WTC11 (cell line): Measurements from ENCODE around the gene PHC2. TPM values are rescaled to one million over a fixed set of nuclear protein-coding genes. Genes with fewer than 3 reads are reported as not detected.

Source experiments
- ATAC-seq: fragments of 200-7000 bp; cut with Tn5 transposase; 2 replicates; pipeline ENCODE4 v1.10.0; 2021; ENCODE audit warnings: mild to moderate bottlenecking, moderate library complexity
- CTCF ChIA-PET: fragments of 300-600 bp; sonication (Branson Sonifier 250); formaldehyde crosslinking; loops from one replicate; lab custom pipeline; 2021; ENCODE audit warnings: antibody characterized with exemption; lab: Charles Lee
- POLR2A ChIA-PET: fragments of 350-600 bp; sonication (Branson Sonifier 250); formaldehyde crosslinking; loops from one replicate; lab custom pipeline; 2021; ENCODE audit warnings: antibody characterized with exemption; lab: Charles Lee
- DNase-seq: peaks from one replicate; pipeline ENCODE4 v3.0.0; 2021; ENCODE audit warnings: low spot score
- H3K27ac Mint-ChIP-seq: 2 replicates; pipeline ENCODE4 v1.8.0; 2021; ENCODE audit warnings: mixed read lengths
- H3K27me3 Mint-ChIP-seq: 2 replicates; pipeline ENCODE4 v1.8.0; 2021; ENCODE audit warnings: low read depth, mild to moderate bottlenecking, moderate library complexity, mixed read lengths
- H3K36me3 Mint-ChIP-seq: 2 replicates; pipeline ENCODE4 v1.8.0; 2021; ENCODE audit warnings: mixed read lengths
- H3K4me1 Mint-ChIP-seq: 2 replicates; pipeline ENCODE4 v1.8.0; 2022; ENCODE audit warnings: mixed read lengths
- H3K4me3 Mint-ChIP-seq: 2 replicates; pipeline ENCODE4 v1.8.0; 2021; ENCODE audit warnings: mild to moderate bottlenecking, moderate library complexity, mixed read lengths
- H3K9me3 Mint-ChIP-seq: 2 replicates; pipeline ENCODE4 v1.8.0; 2021; ENCODE audit warnings: mixed read lengths
- GTF2I ChIP-seq: fragments of 250-450 bp; sonication (Bioruptor Pico); conservative IDR thresholded peaks from 2 replicates; pipeline ENCODE4 v1.4.0; 2021; ENCODE audit warnings: mild to moderate bottlenecking
- JUN ChIP-seq: sonication (generic); formaldehyde crosslinking; IDR thresholded peaks from 2 replicates; pipeline ENCODE4 v1.8.0; 2023; ENCODE audit warnings: mild to moderate bottlenecking, missing genetic modification reagents
- NR2C2 ChIP-seq: sonication (generic); formaldehyde crosslinking; IDR thresholded peaks from 2 replicates; pipeline ENCODE4 v1.8.0; 2022; ENCODE audit warnings: mild to moderate bottlenecking, missing genetic modification reagents
- NR3C1 ChIP-seq: sonication (generic); formaldehyde crosslinking; conservative IDR thresholded peaks from 2 replicates; pipeline ENCODE4 v1.8.1; 2023; ENCODE audit warnings: low read depth, mild to moderate bottlenecking, missing genetic modification reagents
- SP1 ChIP-seq: sonication (generic); formaldehyde crosslinking; conservative IDR thresholded peaks from 2 replicates; pipeline ENCODE4 v1.8.1; 2022; ENCODE audit warnings: missing genetic modification reagents
- TEAD1 ChIP-seq: sonication (generic); formaldehyde crosslinking; IDR thresholded peaks from 2 replicates; pipeline ENCODE4 v1.8.0; 2022; ENCODE audit warnings: mild to moderate bottlenecking, missing genetic modification reagents
- ZBTB21 ChIP-seq: sonication (generic); formaldehyde crosslinking; IDR thresholded peaks from 2 replicates; pipeline ENCODE4 v1.8.1; 2023; ENCODE audit warnings: mild to moderate bottlenecking, missing genetic modification reagents, borderline replicate concordance
- ZNF138 ChIP-seq: sonication (generic); formaldehyde crosslinking; conservative IDR thresholded peaks from 2 replicates; pipeline ENCODE4 v1.8.1; 2022; ENCODE audit warnings: mild to moderate bottlenecking, moderate library complexity, missing genetic modification reagents
- ZNF232 ChIP-seq: sonication (generic); formaldehyde crosslinking; IDR thresholded peaks from 2 replicates; pipeline ENCODE4 v1.8.0; 2022; ENCODE audit warnings: mild to moderate bottlenecking, missing genetic modification reagents
- ZNF416 ChIP-seq: fragments of 250-450 bp; sonication (Bioruptor Pico); IDR thresholded peaks from 2 replicates; pipeline ENCODE4 v1.9.0; 2021; ENCODE audit warnings: mild to moderate bottlenecking, inconsistent platforms
- total RNA-seq: library from RNA; stranded (reverse); gene quantifications from 3 replicates; pipeline ENCODE4 v1.2.3, GENCODE V29; 2021
- TF ChIP-seq, protein P1 (sequence below): fragments of 250-450 bp; sonication (Bioruptor Pico); conservative IDR thresholded peaks from 2 replicates; pipeline ENCODE4 v1.9.0; 2021; ENCODE audit warnings: mild to moderate bottlenecking
- TF ChIP-seq, protein P2 (sequence below): fragments of 250-450 bp; sonication (Bioruptor Pico); IDR thresholded peaks from 2 replicates; pipeline ENCODE4 v2.1.2; 2022; ENCODE audit warnings: mild to moderate bottlenecking, moderate library complexity
- TF ChIP-seq, protein P3 (sequence below): fragments of 250-450 bp; sonication (Bioruptor Pico); IDR thresholded peaks from 2 replicates; pipeline ENCODE4 v1.9.0; 2021; ENCODE audit warnings: mild to moderate bottlenecking
- TF ChIP-seq, protein P4 (sequence below): fragments of 250-450 bp; sonication (Bioruptor Pico); IDR thresholded peaks from 2 replicates; pipeline ENCODE4 v1.9.0; 2021; ENCODE audit warnings: mild to moderate bottlenecking
- TF ChIP-seq, protein P5 (sequence below): sonication (generic); formaldehyde crosslinking; IDR thresholded peaks from 2 replicates; pipeline ENCODE4 v1.8.1; 2023; ENCODE audit warnings: mild to moderate bottlenecking, moderate library complexity, missing genetic modification reagents
- TF ChIP-seq, protein P6 (sequence below): sonication (generic); formaldehyde crosslinking; IDR thresholded peaks from 2 replicates; pipeline ENCODE4 v1.8.0; 2022; ENCODE audit warnings: mild to moderate bottlenecking, missing genetic modification reagents

PHC2 gene
- total RNA-seq, 1 experiment from 2014 or later: 7.0 TPM

DNA sequence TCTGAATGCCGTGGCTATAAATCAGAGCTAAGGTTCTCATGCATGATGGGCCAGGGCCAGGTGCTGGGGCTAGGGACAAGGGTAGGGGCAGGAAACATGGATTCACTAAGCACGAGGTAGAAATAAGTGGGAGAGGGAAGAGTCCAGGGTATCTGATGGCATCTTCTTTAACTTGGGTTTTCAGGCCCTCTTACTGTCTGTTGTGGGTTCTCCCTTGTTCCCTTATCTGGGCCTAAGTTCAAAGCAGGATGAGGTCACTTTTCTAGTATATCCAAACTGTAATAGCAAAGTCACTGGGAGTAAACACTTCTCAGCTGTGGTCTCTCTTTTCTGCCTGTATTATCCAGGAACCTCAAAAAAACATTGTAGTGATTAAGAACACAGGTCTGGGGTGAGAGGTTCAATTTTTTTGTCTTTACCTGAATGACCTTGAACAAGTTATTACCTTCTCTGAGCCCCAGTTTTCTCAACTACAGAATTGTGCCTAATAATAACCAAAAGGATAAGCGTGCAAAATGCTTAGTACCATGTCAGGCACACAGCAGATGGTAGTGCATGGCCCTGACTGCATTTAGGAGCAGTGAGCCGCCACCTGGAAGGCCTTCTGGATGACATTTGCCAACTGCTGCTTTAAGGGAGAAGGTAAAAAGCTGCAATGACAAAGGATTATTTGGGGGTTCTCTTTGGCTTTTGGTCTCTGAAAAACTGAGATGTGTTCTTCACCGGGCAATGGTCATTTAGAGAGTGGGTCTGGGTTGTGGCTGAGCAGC is 56.4 kb downstream of the PHC2 start:
- ChIA-PET POLR2A (no interaction called here), CTCF (interaction anchor here (1.8 kb wide), 1 partner anchor 79 kb away, joined by 5 read pairs; no protein-coding TSS in a partner anchor)
- ATAC-seq (no peak), DNase-seq (no peak)
- Mint-ChIP-seq H3K27me3 (peaks cover 6% of the 10 kb centered on the region; the same call in 1 of the 2 replicates), H3K4me1 (peaks cover 9% of the 10 kb centered on the region), H3K4me3 (no peak overlapping the region), H3K9me3 (no peaks in the 10 kb centered on the region), H3K36me3 (no peaks in the 10 kb centered on the region), H3K27ac (no peak overlapping the region)
- TF ChIP-seq, protein P1, sequence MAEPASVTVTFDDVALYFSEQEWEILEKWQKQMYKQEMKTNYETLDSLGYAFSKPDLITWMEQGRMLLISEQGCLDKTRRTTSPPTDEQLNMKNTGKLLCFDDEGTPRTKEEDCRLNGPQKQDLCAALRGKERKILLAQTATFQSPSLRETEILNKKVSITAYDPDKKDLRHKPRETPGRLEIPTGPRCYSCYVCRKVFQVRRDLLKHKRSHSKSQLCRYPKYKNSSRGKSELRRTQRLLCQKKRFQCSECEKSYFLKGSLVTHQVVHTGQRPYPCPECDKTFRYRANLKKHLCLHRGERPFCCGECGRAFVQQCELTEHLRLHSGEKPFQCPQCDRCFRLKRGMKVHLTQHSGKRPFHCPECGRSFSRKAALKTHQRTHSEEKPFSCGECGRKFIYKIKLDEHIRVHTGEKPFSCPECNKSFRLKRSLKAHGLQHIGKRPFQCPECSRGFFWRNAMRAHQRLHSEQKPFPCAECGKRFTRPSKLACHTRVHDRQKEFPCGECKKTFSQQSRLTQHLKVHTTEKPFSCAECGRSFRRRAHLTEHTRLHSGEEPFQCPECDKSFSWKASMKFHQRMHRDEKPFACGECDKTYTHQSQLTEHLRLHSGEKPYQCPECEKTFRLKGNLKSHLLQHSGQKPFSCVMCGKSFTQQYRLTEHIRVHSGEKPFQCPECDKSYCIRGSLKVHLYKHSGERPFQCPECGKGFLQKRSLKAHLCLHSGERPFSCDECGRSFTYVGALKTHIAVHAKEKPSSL (CRISPR knock-in tag): no peak
- TF ChIP-seq NR2C2 (CRISPR knock-in tag): no peak
- TF ChIP-seq SP1 (CRISPR knock-in tag): no peak
- no peak for TF ChIP-seq JUN (CRISPR knock-in tag)
- no peak for TF ChIP-seq ZNF232 (CRISPR knock-in tag)
- TF ChIP-seq, protein P2, sequence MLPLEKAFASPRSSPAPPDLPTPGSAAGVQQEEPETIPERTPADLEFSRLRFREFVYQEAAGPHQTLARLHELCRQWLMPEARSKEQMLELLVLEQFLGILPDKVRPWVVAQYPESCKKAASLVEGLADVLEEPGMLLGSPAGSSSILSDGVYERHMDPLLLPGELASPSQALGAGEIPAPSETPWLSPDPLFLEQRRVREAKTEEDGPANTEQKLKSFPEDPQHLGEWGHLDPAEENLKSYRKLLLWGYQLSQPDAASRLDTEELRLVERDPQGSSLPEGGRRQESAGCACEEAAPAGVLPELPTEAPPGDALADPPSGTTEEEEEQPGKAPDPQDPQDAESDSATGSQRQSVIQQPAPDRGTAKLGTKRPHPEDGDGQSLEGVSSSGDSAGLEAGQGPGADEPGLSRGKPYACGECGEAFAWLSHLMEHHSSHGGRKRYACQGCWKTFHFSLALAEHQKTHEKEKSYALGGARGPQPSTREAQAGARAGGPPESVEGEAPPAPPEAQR (CRISPR knock-in tag): no peak
- TF ChIP-seq, protein P3, sequence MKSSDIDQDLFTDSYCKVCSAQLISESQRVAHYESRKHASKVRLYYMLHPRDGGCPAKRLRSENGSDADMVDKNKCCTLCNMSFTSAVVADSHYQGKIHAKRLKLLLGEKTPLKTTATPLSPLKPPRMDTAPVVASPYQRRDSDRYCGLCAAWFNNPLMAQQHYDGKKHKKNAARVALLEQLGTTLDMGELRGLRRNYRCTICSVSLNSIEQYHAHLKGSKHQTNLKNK: no peak
- TF ChIP-seq ZNF138 (CRISPR knock-in tag): no peak
- no peak for TF ChIP-seq TEAD1 (CRISPR knock-in tag)
- TF ChIP-seq, protein P4, sequence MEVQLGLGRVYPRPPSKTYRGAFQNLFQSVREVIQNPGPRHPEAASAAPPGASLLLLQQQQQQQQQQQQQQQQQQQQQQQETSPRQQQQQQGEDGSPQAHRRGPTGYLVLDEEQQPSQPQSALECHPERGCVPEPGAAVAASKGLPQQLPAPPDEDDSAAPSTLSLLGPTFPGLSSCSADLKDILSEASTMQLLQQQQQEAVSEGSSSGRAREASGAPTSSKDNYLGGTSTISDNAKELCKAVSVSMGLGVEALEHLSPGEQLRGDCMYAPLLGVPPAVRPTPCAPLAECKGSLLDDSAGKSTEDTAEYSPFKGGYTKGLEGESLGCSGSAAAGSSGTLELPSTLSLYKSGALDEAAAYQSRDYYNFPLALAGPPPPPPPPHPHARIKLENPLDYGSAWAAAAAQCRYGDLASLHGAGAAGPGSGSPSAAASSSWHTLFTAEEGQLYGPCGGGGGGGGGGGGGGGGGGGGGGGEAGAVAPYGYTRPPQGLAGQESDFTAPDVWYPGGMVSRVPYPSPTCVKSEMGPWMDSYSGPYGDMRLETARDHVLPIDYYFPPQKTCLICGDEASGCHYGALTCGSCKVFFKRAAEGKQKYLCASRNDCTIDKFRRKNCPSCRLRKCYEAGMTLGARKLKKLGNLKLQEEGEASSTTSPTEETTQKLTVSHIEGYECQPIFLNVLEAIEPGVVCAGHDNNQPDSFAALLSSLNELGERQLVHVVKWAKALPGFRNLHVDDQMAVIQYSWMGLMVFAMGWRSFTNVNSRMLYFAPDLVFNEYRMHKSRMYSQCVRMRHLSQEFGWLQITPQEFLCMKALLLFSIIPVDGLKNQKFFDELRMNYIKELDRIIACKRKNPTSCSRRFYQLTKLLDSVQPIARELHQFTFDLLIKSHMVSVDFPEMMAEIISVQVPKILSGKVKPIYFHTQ (CRISPR knock-in tag): no peak
- TF ChIP-seq NR3C1 (CRISPR knock-in tag): no peak
- no peak for TF ChIP-seq GTF2I
- no peak for TF ChIP-seq ZNF416
- TF ChIP-seq, protein P5, sequence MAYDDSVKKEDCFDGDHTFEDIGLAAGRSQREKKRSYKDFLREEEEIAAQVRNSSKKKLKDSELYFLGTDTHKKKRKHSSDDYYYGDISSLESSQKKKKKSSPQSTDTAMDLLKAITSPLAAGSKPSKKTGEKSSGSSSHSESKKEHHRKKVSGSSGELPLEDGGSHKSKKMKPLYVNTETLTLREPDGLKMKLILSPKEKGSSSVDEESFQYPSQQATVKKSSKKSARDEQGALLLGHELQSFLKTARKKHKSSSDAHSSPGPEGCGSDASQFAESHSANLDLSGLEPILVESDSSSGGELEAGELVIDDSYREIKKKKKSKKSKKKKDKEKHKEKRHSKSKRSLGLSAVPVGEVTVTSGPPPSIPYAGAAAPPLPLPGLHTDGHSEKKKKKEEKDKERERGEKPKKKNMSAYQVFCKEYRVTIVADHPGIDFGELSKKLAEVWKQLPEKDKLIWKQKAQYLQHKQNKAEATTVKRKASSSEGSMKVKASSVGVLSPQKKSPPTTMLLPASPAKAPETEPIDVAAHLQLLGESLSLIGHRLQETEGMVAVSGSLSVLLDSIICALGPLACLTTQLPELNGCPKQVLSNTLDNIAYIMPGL (CRISPR knock-in tag): no peak

DNA sequence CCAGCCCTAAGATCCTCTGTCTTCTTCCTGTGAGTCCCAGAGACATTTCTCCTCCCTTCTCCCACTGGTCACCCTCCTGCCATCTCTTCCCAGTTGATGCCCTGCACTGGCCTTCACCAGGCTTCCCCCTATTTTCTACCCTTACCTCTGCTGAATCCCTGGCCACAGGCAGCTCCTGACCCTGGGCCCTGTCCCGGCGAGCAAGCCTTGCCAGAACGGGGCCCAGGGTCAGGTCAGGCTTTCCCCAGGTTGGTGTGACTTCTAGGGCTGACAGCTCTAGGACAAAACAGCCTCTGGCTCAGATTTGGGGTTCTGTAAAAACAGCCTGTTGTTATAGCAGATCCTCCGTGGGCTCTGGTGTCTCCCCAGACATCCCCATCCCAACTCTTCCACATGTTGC is 57.3 kb downstream of the PHC2 start:
- H3K27me3 Mint-ChIP-seq: peaks cover 8% of the 10 kb centered on the region; the same call in 1 of the 2 replicates
- ChIA-PET POLR2A (no interaction called here), CTCF (interaction anchor here (1.5 to 2.0 kb wide), 3 partner anchors 10 to 78 kb away, joined by 5 to 12 read pairs (median 6); no protein-coding TSS in a partner anchor)
- peaks cover 7% of the 10 kb centered on the region for H3K4me1 Mint-ChIP-seq
- no peak for ATAC-seq
- no peaks in the 10 kb centered on the region for H3K36me3 Mint-ChIP-seq
- TF ChIP-seq ZBTB21 (CRISPR knock-in tag): no peak
- TF ChIP-seq, protein P6, sequence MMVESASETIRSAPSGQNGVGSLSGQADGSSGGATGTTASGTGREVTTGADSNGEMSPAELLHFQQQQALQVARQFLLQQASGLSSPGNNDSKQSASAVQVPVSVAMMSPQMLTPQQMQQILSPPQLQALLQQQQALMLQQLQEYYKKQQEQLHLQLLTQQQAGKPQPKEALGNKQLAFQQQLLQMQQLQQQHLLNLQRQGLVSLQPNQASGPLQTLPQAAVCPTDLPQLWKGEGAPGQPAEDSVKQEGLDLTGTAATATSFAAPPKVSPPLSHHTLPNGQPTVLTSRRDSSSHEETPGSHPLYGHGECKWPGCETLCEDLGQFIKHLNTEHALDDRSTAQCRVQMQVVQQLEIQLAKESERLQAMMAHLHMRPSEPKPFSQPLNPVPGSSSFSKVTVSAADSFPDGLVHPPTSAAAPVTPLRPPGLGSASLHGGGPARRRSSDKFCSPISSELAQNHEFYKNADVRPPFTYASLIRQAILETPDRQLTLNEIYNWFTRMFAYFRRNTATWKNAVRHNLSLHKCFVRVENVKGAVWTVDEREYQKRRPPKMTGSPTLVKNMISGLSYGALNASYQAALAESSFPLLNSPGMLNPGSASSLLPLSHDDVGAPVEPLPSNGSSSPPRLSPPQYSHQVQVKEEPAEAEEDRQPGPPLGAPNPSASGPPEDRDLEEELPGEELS (CRISPR knock-in tag): no peak
- no peaks in the 10 kb centered on the region for H3K9me3 Mint-ChIP-seq
- H3K4me3 Mint-ChIP-seq: no peak overlapping the region
- no peak for DNase-seq
- H3K27ac Mint-ChIP-seq: no peak overlapping the region
